DMS114 treated with DMSO at 0.1 percent for 48 hours (cell line): Measurements from ENCODE around the gene ZNF732.
"Not testable (repeated sequence)": the region's sequence is repeated elsewhere in the genome, so short reads cannot be mapped to it uniquely, and the experiment has no call there.

ENCODE experiments used
- DNase-seq: peaks from one replicate; lab custom pipeline; 2025; ENCODE audit not compliant: unreplicated experiment; lab: John Stamatoyannopoulos, UW

The ZNF732 gene

DNA sequence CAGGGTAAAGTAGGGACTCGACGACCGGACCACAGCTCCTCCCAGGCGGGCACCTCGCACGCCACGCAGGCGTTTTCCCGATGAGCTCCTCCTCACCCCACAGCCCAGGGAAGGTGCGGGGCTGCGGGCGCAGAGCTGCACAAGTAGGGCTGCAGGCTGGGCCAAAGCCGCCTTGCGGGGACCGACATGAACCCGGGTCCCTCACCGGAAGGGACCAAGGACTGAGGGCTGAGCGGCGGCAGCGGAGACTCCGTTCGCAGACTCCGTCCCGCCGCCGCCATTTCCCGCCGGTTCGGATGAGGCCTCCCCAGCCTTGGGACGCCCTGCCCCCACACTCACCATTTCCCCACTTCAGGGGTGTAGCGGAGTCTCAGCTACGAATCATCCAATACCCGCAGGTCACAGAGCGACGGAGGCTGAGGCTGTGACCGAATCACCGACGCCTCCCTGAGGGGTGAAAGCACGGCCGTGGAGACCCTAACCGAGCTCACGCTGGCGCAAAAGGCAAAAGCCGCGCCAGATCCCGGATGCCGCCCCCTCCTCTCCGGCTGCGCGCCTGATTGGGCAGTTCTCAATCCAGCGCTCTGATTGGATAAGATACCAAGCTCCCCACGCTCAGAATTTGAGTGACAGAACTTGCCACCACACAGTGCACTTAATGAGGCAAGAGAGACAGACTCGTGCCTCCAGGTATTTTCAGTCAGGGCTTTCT, at the start of gene ZNF732:
Gene ZNF732, minus strand, starts transcription at position 506 of the 712 bp plus-strand sequence. Its CDS starts 164 bp downstream, at position 342.
- DNase-seq, result peak; percentile 72

DNA sequence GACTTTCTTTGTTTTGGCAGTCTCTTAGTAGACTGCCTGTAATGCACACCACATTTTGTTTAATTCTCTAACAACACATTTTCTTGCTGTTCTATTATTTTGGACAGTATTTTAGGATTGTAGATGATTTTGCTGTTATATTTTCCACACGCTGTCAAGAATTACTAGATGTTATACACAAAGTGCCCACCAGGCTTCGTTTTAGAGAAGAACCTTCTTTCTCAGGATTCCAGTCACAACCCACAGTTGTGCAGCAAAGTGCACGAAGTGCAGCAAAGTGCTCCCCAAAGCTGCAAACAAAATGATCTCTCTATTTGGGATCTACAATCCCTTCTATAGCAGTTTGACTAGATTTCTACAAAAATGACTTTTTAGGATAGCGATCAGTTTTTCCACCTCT, 34.7 kb upstream of the ZNF732 start:
- no peak for DNase-seq

DNA sequence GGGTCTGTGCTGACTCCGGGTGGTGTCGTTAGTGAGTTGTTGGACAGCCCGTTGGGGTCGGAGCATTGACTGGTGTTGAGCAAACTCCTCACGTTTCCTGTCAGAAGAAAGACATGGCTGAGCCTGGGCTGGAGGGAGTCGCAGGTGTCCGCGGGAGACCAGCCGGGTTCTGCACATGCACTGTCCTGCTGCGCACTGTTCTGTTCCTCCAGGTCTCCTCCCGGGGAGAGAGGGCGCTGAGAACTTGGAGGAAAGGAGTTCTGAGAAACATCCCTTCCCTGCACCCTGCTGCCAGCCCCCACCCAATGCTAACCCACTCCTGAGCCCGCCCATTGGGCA, 33.5 kb upstream of the ZNF732 start:
- DNase-seq, result no peak

DNA sequence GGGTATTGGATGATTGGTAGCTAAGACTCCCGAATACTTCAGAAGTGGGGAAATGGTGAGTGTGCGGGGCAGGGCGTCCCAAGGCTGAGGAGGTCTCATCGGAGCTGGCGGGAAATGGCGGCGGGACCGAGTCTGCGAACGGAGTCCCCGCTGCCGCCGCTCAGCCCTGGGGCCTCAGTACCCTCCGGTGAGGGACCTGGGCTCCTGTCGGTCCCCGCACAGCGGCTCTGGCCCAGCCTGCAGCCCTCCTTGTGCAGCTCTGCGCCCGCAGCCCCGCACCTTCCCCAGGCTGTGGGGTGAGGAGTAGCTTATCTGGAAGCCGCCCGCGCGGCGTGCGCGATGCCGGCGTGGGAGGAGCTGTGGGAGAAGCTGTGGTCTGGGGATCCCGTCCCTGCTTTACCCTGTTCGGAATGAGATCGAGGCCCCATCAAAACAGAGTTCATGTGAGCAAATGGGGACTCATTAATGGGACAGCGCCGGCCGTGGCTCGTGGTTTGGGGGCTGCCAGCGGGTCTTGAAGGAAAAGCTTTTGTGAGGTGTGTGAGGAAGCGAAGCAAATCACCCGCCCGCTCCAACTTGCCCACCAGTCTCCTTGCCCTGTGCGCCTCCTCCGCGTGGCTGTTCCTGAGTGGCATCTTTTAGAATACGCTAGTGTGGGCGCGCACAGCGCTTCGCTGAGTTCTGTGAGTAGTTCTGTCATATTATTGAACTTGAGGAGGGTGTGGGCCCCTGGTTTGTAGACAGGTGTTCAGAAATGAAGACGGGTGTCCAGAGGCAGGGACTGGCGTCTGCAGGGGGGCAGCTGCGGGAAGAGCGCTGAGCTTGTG, 32.9 kb upstream of the ZNF732 start:
- no peak for DNase-seq

DNA sequence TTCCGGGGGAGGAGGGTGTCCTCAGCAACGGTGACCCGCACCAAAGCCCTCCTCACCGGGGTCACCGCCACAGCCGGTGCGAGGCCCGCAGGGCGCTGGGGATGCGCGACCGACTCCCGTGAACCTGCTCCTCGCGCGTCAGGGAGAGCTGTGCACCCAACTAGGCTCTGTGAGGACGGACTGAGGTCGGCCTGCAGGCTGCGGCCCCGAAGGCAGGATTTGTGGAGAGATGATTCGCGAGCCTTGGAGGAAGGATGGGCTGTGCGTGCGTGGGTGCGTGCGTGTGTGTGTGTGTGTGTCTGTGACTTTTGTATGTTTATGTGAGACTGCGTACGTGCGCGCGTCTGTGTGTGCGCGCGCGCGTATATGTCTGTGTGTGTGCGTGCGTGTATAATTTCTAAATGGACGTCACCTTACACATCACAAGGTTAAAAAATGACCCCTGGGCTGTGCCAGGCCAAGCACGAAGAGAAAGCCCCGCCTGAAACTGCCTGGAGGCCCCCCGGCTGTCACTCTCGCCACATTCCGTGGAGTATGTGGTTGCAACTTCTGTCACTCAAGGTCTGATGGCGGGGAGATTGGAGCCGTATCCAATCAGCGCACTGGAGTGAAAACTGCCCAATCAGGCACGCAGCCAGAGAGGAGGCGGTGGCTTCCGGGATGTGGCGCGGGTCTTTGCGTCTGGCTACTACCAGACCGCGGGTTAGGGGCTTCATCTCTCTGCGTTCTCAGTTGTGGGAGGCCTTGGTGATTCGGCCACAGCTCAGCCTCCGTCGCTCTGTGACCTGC, 32.1 kb upstream of the ZNF732 start, which contains the start of gene ZNF141:
Gene ZNF141, plus strand, starts transcription at position 672 of the 789 bp plus-strand sequence. CDS start 170 bp downstream, outside the sequence.
- peak; percentile 96 for DNase-seq

DNA sequence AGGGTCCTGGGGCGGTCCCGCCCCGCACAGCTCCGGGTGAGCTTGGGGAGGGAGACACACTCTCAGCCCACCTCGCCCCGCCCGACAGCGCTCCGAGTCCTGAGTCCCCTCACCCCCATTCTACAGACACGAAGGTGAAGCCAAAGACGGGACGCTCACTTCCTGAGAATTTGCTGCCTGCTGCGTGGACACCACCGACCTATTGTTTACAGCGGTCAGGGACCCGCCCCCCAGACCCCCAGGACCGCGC, 31.5 kb upstream of the ZNF732 start:
- no peak for DNase-seq

DNA sequence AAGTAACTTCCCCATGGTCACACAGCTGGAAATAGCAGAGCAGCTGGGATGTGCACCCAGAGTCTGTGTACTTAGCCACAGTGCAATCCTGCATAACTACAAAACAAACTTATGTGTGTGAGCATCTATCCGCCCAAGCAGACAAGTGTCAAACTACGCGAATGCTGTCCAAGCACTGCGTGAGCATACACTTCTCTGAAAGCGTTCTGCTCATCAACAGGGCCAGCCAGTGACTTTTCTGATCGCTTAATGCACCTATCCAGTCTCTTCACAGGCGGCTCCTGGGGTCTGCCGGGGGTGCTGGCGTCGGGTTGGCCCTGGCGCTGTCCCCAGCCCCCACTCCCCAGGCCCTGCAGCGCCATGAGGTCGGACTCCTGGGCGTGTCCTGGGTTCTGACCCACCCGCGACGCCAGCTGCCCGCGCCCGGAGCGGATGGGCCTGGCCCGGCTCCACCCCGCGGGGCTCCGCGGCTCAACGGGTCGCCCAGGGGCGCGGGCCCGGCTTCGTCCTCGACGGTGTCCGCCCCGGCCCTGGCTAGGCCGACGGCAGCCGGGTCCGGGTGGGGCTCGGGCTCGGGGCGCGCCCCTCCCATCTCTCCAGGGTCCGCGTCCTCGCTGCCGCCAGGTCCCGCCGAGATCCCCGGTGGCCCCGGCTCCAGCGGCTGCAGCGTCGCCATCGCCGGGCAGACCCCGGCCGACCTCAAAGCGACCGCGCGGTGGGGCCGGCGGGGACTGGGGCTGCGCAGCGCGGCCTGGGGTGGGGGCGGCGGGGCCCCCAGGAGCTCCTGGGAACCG, 31.0 kb upstream of the ZNF732 start:
- no peak for DNase-seq

DNA sequence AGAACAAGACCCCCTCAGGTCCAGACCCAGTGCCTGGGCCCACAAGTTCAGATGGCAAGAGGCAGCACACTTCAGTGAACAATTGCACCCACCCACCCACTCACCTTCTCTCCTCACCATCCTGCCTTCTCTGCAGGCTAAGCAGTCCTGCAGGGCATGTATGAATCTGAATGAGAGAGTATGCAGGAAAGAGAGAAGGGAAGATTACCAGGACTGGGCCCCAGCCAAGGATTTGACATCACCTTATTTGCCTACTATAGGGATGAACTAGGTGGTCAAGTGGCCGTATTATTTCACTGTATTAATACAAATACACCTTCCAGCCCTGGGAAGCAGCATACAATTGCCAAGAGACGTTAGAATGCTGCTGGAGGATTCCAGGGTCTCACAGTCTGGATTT, 30.2 kb upstream of the ZNF732 start:
- no peak for DNase-seq

DNA sequence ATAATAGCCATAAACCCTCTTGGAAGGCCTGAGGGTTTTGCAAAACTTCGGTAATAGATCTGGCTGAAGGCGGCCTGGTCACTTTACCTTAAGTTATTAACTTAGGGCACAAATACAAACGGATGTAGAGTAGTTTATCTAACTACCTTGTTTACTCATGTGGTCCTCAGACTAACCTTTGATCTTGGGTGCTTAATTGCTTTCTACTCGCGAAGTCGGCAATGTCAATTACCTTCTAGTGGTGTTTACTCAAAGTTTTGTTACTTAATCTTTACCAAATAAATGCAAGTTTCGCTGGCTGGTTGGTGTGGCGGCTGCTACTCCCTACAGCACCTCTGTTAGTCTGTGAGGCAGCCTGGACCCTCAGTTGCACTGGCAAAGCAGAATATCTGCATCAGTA, 23.5 kb upstream of the ZNF732 start:
- DNase-seq, result no peak

DNA sequence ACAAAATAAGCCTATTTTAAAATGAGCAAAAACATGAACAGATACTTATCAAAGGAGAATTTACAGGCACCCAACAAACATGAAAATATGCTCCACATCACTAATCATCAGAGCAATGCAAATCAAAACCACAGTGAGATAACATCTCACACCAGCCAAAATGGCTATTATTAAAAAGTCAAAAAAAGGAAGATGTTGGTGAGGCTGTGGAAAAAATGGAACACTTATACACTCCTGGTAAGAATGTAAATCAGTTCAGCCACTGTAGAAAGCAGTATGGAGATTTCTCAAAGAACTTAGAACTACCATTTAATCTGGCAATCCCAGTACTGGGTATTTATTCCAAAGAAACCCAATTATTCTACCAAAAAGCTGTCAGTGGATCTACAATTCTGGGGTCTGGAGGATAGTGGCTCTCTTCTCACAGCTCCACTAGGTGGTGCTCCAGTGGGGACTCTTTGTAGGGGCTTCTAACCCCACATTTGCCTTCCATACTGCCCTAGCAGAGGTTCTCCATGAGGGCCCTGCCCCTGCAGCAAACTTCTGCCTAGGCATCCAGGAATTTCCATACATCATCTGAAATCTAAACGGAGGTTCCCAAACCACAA, 9.1 kb upstream of the ZNF732 start:
- DNase-seq, result no peak

DNA sequence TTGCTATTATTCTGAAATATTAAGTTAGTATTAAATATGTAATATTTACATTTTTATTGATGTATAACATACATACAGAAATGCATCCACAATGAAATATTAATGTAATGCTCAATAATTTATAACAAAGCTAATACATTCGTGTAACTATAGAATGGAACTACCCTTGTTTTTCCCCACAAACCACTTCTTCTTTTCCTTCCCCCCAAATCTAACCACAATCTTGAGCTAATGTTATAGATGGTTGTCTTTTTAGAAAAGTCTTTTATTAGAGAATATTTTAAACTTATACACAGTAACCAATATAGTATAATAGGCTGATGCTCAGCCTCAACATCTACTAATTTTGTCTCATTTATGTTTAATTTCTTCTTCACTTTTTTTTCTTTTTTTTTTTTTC, 4.5 kb upstream of the ZNF732 start:
- DNase-seq, result no peak

DNA sequence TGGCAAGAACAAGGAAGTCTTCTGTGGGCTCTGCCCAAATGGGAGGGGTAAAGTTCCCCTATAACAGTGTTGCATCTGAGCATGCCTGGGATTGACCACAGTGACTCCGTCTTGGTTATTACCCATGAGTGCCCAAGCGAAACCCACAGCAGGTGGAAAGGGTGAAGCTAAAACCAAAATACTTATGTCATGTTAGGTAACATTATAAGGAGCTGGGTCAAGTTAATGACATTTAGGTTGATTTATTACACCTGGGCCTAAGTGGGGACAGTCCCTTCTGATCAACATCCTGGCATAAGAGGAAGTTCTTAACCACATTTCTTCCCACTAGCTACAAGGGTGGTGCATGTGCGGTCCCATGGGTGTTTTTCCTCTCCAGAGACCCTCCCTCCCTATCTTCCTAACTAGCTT, 1.3 kb upstream of the ZNF732 start:
- DNase-seq, result no peak

DNA sequence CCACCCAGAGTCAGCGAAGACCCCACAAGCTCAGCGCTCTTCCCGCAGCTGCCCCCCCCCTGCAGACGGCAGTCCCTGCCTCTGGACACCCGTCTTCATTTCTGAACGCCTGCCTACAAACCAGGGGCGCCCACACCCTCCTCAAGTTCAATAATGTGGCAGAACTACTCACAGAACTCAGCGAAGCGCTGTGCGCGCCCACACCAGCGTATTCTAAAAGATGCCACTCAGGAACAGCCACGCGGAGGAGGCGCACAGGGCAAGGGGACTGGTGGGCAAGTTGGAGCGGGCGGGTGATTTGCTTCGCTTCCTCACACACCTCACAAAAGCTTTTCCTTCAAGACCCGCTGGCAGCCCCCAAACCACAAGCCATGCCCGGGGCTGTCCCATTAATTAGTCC, 758 bp downstream of the ZNF732 start:
- DNase-seq, result not testable (repeated sequence)

DNA sequence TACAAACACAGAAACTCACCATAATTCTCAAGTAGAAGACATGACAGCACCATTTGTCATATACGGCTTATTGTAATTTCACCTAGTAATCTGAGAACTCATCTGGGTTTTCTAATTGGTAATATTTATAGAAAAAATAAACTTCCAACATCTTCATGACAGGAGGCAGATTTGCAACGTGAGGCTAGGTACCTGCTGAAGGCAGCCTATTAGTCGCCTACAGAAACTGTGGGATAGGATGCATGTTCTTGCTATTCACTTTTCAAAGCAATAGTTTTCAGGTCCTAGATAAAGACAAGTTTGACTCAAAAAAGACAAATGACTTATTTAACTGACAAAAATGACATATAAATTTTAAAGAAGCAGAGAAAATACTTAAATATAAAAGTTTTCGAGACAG, 2.9 kb downstream of the ZNF732 start:
- no peak for DNase-seq

DNA sequence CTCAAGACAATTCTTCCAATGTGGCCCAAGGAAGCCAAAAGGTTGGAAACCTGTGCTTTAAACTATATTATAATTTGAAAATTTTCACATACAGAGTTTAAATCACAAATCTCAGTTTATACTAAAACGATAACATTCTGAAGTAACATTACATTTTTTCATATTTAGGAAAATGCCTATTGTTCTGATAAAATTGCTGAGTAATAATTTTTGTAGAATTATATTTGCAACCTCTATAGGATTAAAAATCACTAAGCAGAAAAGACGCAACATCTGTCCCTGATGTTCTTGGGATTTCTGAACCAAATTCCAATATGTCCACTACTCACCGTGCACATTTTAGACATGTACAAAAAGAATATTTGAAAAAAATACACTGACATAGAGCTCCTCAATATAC, 10.5 kb downstream of the ZNF732 start:
- no peak for DNase-seq

DNA sequence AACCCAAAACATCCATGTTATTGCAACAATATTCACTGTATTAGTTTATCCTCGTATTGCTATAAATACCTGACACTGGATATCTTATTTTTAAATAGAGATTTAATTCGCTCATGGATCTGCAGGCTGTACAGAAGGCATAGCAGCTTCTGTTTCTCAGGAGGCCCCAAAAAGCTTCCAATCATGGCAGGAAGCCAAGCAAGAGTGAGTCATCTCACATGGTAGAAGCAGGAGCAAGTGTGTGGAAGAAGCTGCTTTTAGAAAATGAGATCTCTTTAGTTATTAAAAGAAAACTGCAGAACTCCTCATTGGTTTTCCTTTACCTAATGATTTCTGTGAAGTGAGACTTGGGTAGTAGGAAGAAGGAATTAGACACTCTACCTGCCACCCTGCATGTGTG, 16.4 kb downstream of the ZNF732 start:
- no peak for DNase-seq

DNA sequence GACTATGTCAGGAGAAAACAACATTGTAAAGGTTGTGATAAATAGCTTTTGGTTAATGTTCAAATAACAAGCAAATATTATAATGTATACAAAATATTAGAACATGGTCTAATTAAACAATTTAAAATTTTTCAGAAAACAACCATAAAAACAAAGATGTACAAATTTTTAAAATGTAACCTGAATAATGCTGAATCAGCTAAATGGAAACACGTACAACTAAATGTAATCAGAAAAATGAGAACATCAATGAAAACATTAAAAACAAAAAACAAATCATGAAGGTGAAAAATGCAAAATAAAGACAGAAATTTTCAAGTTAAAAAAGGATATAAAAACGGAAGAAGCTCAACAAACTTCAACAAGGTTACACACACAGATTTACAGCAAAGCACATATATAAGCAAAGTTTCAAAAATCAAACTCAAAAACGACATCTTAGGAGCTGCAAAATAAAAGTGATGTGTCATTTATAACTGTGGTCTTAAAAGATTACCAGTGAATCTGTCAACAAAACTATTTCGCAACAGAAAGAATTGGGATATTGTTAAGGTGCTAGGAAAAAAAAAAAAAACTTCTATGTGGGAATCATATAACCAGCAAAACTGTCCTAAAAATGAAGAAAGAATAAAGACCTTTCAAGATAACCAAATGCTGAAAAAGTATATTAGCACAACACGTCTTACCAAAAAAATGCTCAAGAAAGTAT, 31.8 kb downstream of the ZNF732 start:
- DNase-seq, result no peak

DNA sequence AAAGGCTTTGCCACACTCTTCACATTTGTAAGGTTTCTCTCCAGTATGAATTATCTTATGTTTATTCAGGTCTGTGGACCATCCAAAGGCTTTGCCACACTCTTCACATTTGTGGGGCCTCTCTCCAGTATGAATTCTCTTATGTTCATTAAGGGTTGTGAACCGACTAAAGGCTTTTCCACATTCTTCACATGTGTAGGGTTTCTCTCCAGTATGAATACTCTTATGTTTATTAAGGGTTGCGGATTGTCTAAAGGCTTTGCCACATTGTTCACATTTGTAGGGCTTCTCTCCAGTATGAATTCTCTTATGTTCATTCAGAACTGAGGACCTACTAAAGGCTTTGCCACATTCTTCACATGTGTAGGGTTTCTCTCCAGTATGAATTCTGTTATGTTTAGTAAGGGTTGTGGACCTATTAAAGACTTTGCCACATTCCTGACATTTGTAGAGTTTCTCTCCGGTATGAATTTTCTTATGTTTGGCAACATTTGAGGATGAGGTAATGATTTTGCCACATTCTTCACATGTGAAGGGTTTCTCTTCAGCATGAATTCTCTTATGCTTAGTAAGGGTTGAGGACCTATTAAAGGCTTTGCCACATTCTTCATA, 33.7 kb downstream of the ZNF732 start:
- DNase-seq, result no peak

DNA sequence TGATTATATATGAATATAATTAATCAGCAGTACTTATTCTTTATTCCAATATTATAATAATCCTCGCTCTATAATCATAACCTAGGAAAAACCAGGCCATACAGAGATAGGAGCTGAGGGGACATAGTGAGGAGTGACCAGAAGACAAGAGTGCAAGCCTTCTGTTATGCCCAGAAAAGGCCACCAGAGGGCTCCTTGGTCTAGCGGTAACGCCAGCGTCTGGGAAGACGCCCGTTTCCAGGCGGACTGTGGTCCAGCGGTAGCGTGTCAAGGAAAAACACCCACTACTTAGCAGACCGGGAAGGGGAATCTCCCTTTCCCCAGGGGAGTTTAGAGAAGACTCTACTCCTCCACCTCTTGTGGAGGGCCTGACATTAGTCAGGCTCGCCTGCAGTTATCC, 46.0 kb downstream of the ZNF732 start:
- DNase-seq, result not testable (repeated sequence)

DNA sequence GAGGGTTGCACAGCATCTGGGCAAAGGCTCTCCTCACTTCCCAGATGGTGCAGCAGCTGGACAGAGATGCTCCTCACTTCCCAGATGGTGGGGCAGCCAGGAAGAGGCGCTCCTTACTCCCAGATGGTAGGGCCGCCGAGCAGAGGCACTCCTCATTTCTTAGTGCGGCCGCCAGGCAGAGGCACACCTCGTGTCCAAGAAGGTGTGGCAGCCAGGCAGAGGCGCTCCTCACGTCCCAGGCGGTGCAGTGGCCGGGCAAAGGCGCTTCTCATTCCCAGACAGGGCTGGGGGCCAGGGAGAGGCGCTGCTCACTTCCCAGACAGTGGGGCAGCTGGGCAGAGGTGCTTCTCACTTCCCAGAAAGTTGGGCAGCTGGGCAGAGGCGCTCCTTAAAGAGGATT, 48.8 kb downstream of the ZNF732 start:
- DNase-seq, result no peak
